ENCODE measurements around the gene SMIM3. TPM values are rescaled to one million over a fixed set of nuclear protein-coding genes. Genes with fewer than 3 reads are reported as not detected.

The SMIM3 gene
- total and polyA plus RNA-seq, 2 donors (not counting 1 experiment from before 2014, with no cell fraction given) = 59.9 to 69.9 TPM

DNA sequence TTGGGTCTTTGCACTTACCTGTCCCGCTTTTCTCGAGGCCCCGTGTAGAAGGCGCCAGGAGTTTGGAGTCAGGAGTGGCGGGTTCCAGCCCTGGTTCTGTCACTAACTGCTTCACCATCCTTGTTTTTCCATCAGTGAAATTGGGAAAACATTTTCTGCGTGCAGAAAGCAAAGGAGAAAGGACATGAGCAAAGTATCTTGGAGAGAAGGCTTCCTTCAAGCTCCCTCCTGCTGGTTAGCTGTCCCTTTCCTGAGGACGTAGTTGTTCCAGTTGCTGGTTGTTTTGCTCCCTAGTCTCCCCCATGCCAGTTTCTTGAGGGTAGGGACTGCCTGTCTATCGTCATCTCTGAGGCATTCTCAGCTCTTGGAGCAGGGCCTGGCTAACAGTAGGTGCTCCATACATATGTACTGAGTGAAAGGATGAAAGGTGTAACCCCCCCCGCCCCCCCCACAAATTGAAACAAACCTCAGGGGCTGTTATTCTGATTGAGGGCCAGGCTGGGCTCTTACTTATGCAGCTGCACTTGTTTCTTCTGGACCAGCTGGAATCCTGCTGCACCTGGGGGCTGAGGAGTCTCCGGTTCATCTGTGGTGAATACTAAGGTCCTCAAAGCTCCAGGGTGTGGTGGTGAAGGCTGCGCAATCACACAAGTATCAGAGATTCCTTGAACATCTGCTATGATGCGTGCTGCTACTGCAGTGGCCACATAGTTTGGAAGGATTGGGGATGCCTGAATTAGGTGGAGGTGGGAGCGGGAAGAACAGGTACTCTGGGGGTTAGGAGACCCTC lies 1.0 kb downstream of the SMIM3 start:
- peaks cover 40% of the 10 kb centered on the region for H3K79me2 ChIP-seq (ENCODE audit: control insufficient read depth, insufficient read depth, low read length)
- peak overlapping the region; percentile 83 for H3K27ac ChIP-seq (ENCODE audit: insufficient read depth, low read length)

GRCh38 chr5:150780187-150780692 lies 1.7 kb downstream of the SMIM3 start:
- no peaks in the 10 kb centered on the region for H4K20me1 ChIP-seq (ENCODE audit: control insufficient read depth, extremely low read depth, insufficient read depth, low read length)
- H3K36me3 ChIP-seq (ENCODE audit: control insufficient read depth, insufficient read depth, low read length) = no peaks in the 10 kb centered on the region
- DNase-seq (ENCODE audit: low read depth in 2 of 2) = peak; percentile 66 to 86
- peak overlapping the region; percentile 49 for H3K9ac ChIP-seq (ENCODE audit: insufficient read depth, low read length)
- no peak overlapping the region for H2AFZ ChIP-seq (ENCODE audit: low read length)
- peak overlapping the region; percentile 32 to 91 (median 86) for H3K4me3 ChIP-seq (replicated peaks in 1 of 4; ENCODE audit: control extremely low read depth in 1 of 4, insufficient read depth in 1 of 4, low read depth in 3 of 4, low read length in 4 of 4)
- H3K79me2 ChIP-seq (ENCODE audit: control insufficient read depth, insufficient read depth, low read length) = peaks cover 45% of the 10 kb centered on the region
- TF ChIP-seq CTCF (conservative IDR thresholded peaks at IDR 0.05 in 1 of 2, IDR thresholded peaks at IDR 0.05 in 1 of 2; ENCODE audit: low read depth in 1 of 2, low read length in 2 of 2) (no peak), EZH2 (IDR thresholded peaks at IDR 0.05; ENCODE audit: low read length, missing control alignments) (no peak)
- H3K4me1 ChIP-seq (ENCODE audit: control insufficient read depth, extremely low read depth, insufficient read depth, low read length) = peaks cover 31% of the 10 kb centered on the region
- peak overlapping the region; percentile 98 for H3K4me2 ChIP-seq (ENCODE audit: extremely low read depth, insufficient read depth, low read length)
- H3K27me3 ChIP-seq (ENCODE audit: control insufficient read depth, insufficient read depth, low read length) = no peaks in the 10 kb centered on the region
- peak overlapping the region; percentile 83 for H3K27ac ChIP-seq (ENCODE audit: insufficient read depth, low read length)
- H3K9me3 ChIP-seq (ENCODE audit: control insufficient read depth, insufficient read depth, low read depth, low read length) = no peaks in the 10 kb centered on the region

More for the DNA sequence above, 1.0 kb downstream of the SMIM3 start:
- H3K4me1 ChIP-seq (ENCODE audit: control insufficient read depth, extremely low read depth, insufficient read depth, low read length) = peaks cover 31% of the 10 kb centered on the region
- peak overlapping the region; percentile 83 to 91 (median 86) for H3K4me3 ChIP-seq (replicated peaks in 1 of 4; ENCODE audit: control extremely low read depth in 1 of 4, insufficient read depth in 1 of 4, low read depth in 3 of 4, low read length in 4 of 4)
- DNase-seq (ENCODE audit: low read depth in 2 of 2) = peak; percentile 57 to 67
- H3K36me3 ChIP-seq (ENCODE audit: control insufficient read depth, insufficient read depth, low read length) = no peaks in the 10 kb centered on the region
- H2AFZ ChIP-seq (ENCODE audit: low read length) = no peak overlapping the region
- H3K27me3 ChIP-seq (ENCODE audit: control insufficient read depth, insufficient read depth, low read length) = no peaks in the 10 kb centered on the region
- H3K4me2 ChIP-seq (ENCODE audit: extremely low read depth, insufficient read depth, low read length) = peak overlapping the region; percentile 98
- TF ChIP-seq CTCF (conservative IDR thresholded peaks at IDR 0.05 in 1 of 2, IDR thresholded peaks at IDR 0.05 in 1 of 2; ENCODE audit: low read depth in 1 of 2, low read length in 2 of 2) = no peak
- no peaks in the 10 kb centered on the region for H4K20me1 ChIP-seq (ENCODE audit: control insufficient read depth, extremely low read depth, insufficient read depth, low read length)
- no peaks in the 10 kb centered on the region for H3K9me3 ChIP-seq (ENCODE audit: control insufficient read depth, insufficient read depth, low read depth, low read length)
- peak overlapping the region; percentile 87 for H3K9ac ChIP-seq (ENCODE audit: insufficient read depth, low read length)

DNA sequence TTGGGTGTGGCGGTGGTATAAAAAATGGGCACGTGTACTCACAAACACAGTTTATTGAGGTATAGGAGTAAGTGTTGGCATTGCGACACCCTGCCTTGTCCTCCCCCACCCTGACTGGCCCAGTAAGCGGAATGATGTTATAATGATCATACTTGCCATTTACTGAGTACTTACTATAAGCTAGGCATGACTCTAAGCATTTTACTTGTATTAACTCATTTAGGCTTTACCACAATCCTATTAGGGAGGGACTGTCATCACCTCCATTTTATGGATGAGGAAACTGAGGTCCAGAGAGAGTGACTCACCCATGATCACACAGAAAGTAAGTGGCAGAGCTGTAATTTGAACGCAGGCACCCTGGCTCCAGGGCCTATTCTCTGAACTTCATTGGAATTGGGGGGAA lies 2.3 kb downstream of the SMIM3 start:
- Histone ChIP-seq H2AFZ (ENCODE audit: low read length) (no peak overlapping the region), H3K4me2 (ENCODE audit: extremely low read depth, insufficient read depth, low read length) (peak overlapping the region; percentile 98), H3K79me2 (ENCODE audit: control insufficient read depth, insufficient read depth, low read length) (peaks cover 51% of the 10 kb centered on the region), H3K9ac (ENCODE audit: insufficient read depth, low read length) (no peak overlapping the region), H4K20me1 (ENCODE audit: control insufficient read depth, extremely low read depth, insufficient read depth, low read length) (no peaks in the 10 kb centered on the region), H3K9me3 (ENCODE audit: control insufficient read depth, insufficient read depth, low read depth, low read length) (no peaks in the 10 kb centered on the region), H3K36me3 (ENCODE audit: control insufficient read depth, insufficient read depth, low read length) (no peaks in the 10 kb centered on the region), H3K4me1 (ENCODE audit: control insufficient read depth, extremely low read depth, insufficient read depth, low read length) (peaks cover 31% of the 10 kb centered on the region), H3K27me3 (ENCODE audit: control insufficient read depth, insufficient read depth, low read length) (no peaks in the 10 kb centered on the region), H3K27ac (ENCODE audit: insufficient read depth, low read length) (peak overlapping the region; percentile 83), H3K4me3 (replicated peaks in 1 of 4; ENCODE audit: control extremely low read depth in 1 of 4, insufficient read depth in 1 of 4, low read depth in 3 of 4, low read length in 4 of 4) (peak overlapping the region; percentile 32 to 91 (median 86))
- DNase-seq (ENCODE audit: low read depth in 2 of 2) = peak; percentile 72 to 85
- TF ChIP-seq CTCF (conservative IDR thresholded peaks at IDR 0.05 in 1 of 2, IDR thresholded peaks at IDR 0.05 in 1 of 2; ENCODE audit: low read depth in 1 of 2, low read length in 2 of 2) = no peak
- no peak for TF ChIP-seq EZH2 (IDR thresholded peaks at IDR 0.05; ENCODE audit: low read length, missing control alignments)

All from fibroblast of lung (primary cell).